WERI-Rb-1 (cell line): ENCODE results near the gene DNMT3B.

ENCODE experiments used
- DNase-seq: peaks from one replicate; pipeline ENCODE4 v3.0.0-alpha.2; 2020
- H3K27ac ChIP-seq: fragments of 250-450 bp; sonication (Bioruptor Pico); 2 replicates; pipeline ENCODE4 v1.5.1; 2020; ENCODE audit warnings: mild to moderate bottlenecking, moderate library complexity
- H3K27me3 ChIP-seq: fragments of 250-450 bp; sonication (Bioruptor Pico); 2 replicates; pipeline ENCODE4 v1.5.1; 2021; ENCODE audit warnings: mild to moderate bottlenecking, low read depth, moderate library complexity; ENCODE audit not compliant: insufficient read depth, severe bottlenecking
- H3K36me3 ChIP-seq: fragments of 250-450 bp; sonication (Bioruptor Pico); 2 replicates; pipeline ENCODE4 v1.5.1; 2020; ENCODE audit warnings: mild to moderate bottlenecking, moderate library complexity
- H3K4me3 ChIP-seq: 2 replicates; pipeline ENCODE4 v1.5.1; 2011; ENCODE audit warnings: low read depth, mild to moderate bottlenecking, control low read depth, low read length
- H3K9me3 ChIP-seq: fragments of 250-450 bp; sonication (Bioruptor Pico); 2 replicates; pipeline ENCODE4 v1.5.1; 2021; ENCODE audit warnings: mild to moderate bottlenecking, moderate library complexity; ENCODE audit not compliant: severe bottlenecking
- CTCF ChIP-seq: IDR thresholded peaks from 2 replicates; pipeline ENCODE4 v1.5.1; 2011; ENCODE audit warnings: low read depth, mild to moderate bottlenecking, control low read depth, inconsistent platforms, low read length

The DNMT3B gene

GRCh38 chr20:32809907-32810306, 47.7 kb downstream of the DNMT3B start:
- DNase-seq, result no peak
- no peak overlapping the region for H3K4me3 ChIP-seq
- no peaks in the 10 kb centered on the region for H3K27me3 ChIP-seq
- no peaks in the 10 kb centered on the region for H3K9me3 ChIP-seq
- no peak for TF ChIP-seq CTCF
- no peak overlapping the region for H3K27ac ChIP-seq
- no peaks in the 10 kb centered on the region for H3K36me3 ChIP-seq

- DNase-seq, result no peak
- no peak for TF ChIP-seq CTCF
- Histone ChIP-seq H3K4me3 (no peak overlapping the region), H3K9me3 (no peaks in the 10 kb centered on the region), H3K27ac (no peak overlapping the region), H3K27me3 (no peaks in the 10 kb centered on the region), H3K36me3 (no peaks in the 10 kb centered on the region)
Observed at GRCh38 chr20:32810941-32811340, 48.8 kb downstream of the DNMT3B start.

- no peak for DNase-seq
- no peak overlapping the region for H3K27ac ChIP-seq
- no peaks in the 10 kb centered on the region for H3K36me3 ChIP-seq
- no peak for TF ChIP-seq CTCF
- H3K4me3 ChIP-seq, result no peak overlapping the region
- no peaks in the 10 kb centered on the region for H3K27me3 ChIP-seq
- no peaks in the 10 kb centered on the region for H3K9me3 ChIP-seq
Observed at GRCh38 chr20:32811886-32812285, 49.7 kb downstream of the DNMT3B start.

- Histone ChIP-seq H3K27ac (peak overlapping the region; percentile 86), H3K36me3 (peaks cover 5% of the 10 kb centered on the region), H3K4me3 (peak overlapping the region; percentile 96), H3K27me3 (no peaks in the 10 kb centered on the region), H3K9me3 (no peaks in the 10 kb centered on the region)
- TF ChIP-seq CTCF, result 0 out of 2 replicates have a peak, but pooled peaks have one; percentile 0
- peak; percentile 85 for DNase-seq
Observed at GRCh38 chr20:32819992-32820697, 58.0 kb downstream of the DNMT3B start.

- TF ChIP-seq CTCF, result no peak
- DNase-seq, result no peak
- Histone ChIP-seq H3K27ac (no peak overlapping the region; the same call in 1 of the 2 replicates), H3K9me3 (no peaks in the 10 kb centered on the region), H3K4me3 (peak overlapping the region; percentile 96), H3K36me3 (peaks cover 12% of the 10 kb centered on the region), H3K27me3 (no peaks in the 10 kb centered on the region)
Observed at GRCh38 chr20:32820698-32821377, 58.7 kb downstream of the DNMT3B start.
